NCI-H2227 treated with DMSO at 0.1 percent for 48 hours (cell line): Measurements from ENCODE around the gene BLOC1S3.

Source experiments
- DNase-seq: peaks from one replicate; lab custom pipeline; 2025; lab: John Stamatoyannopoulos, UW

Gene BLOC1S3

GRCh38 chr19:45146251-45146650 is 32.3 kb upstream of the BLOC1S3 start:
- no peak for DNase-seq

GRCh38 chr19:45146741-45147205 is 31.8 kb upstream of the BLOC1S3 start:
- DNase-seq: no peak

DNA sequence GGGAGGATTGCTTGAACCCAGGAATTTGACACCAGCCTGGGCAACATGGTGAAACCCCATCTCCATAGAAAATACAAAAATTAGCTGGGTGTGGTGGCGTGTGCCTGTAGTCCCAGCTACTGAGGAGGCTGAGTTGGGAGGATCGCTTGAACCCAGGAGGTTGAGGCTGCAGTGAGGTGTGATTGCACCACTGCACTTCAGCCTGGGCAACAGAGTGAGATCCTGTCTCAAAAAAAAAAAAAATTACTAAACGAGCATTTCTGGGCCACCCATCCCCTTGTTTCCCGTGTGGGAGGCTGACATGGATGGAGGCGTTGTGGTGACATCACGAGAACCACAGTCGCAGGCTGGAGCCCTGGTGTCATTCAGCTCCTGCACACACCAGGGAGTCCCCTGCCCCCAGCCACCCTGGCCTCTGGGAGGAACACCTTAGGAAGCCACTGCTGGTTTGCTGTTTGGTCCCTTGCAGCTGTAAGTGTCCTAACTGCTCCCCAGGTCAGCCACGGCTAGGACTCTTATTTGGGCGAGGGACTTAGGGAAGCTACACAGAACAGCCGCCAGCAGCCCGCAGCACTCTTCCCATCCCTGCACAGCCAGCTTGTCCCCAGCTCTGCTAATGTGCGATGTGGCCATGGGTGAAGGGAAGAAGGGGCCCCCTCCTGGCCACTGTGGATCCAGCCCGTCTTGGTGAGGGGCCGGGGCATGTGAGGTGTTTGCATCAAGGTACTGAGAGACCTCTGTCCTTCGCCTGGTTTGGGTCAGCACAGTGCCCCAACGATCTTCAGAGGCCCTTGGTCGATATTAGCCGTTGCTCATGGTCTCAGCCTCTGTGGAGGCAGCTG is 30.5 kb upstream of the BLOC1S3 start:
- DNase-seq: no peak

GRCh38 chr19:45149129-45149528 is 29.5 kb upstream of the BLOC1S3 start:
- DNase-seq: no peak

GRCh38 chr19:45150180-45150579 is 28.4 kb upstream of the BLOC1S3 start:
- no peak for DNase-seq

DNA sequence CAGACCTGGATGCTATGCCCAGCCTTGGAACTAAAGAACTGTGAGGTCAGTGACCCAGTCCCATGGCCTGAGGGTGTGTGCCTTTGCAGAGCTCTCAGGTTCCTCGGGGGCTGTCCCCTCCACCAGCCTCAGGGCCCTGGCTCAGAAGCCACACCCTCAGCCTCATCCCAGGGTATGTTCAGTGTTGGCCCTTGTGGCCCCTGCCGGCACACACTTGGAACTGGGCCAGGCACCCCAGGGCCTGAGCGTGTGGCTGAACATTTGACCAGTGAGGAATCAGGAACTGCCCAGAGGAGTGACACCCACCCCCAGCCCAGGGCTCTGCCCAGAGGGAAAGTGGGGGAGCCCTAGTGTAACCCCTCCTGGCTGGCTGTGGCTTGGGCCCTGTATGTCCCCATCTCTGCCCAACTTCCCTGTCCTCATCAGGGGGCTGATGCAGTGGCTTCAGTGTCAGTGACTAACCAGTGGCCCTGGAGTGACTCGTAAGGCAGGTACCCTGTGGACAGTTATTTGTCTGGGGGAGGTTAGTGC is 27.8 kb upstream of the BLOC1S3 start:
- DNase-seq: no peak

GRCh38 chr19:45151320-45151719 is 27.3 kb upstream of the BLOC1S3 start:
- no peak for DNase-seq

GRCh38 chr19:45151821-45152503 is 26.6 kb upstream of the BLOC1S3 start:
- no peak for DNase-seq

DNA sequence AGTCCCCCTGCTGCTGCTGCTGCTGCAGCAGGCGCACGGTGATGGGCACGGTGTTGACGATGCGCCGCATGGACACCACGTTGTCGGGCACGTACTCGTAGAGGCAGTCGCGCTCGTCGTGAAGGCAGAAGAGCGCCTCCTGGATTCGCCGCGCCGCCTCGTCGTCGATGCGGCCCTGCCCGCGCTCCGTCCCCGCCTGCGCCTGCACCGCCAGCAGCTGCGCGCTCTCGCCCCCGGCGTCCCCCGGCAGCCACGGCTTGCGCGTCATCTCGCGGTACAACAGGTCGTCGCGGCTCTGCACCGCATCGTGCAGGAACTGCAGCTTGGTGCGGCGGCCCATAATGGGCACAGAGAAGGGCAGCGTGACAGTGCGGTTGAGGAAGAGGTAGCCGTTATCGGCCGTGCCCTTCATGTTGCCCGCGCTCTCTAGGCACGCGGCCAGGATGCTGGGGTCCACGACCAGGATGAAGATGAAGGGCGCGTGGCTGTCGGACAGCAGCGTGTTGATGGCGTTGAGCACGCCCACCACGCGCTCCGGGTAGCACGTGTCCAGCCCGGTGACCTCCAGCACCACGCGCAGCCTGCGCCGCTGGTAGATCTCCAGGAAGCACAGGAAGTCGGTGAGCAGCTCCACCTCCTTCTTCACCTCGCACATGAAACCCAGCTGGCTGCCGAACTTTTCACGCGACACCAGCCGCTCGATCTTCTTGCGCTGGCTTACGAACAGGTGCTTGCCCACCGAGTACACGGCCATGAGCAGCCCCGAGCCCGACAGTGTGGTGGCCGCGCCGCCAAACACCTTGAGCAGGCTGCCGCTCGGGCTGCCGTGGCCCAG is 25.9 kb upstream of the BLOC1S3 start:
- DNase-seq: no peak

GRCh38 chr19:45153339-45154063 is 25.1 kb upstream of the BLOC1S3 start:
- DNase-seq: no peak

DNA sequence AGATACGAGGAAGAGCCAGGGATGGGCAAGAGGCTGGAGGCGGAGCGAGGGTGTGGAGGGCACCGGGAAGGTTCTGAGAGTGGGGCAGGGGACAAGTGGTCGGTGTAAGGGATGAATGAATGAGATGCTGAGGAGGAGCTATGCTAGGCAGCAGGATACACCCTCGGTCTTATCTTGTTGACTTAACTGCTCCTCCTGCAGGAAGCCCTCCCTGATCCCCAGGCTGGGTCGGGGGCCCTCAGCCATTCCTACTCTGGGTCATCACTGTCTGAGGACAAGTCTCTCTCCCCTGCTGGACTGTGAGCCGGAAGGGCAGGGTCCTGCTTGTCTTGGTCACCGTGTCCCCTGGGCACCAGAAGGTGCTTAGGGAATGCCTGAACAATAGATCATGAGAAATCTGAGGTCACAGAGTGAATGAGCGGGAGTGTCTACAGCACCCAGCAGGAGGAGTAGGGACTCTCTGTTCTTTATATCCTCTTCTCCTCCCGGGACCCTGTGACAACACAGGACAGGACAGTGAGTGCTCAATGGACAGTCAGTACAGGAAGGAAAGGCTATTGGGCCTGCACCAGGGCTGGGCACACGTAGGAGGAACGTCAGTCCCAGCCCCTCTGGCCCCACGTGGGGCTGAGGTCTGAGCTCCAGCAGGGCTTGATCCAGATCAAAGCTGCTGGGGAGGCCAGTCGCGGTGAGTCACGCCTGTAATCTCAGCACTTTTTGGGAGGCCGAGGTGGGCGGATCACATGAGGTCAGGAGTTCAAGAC is 24.3 kb upstream of the BLOC1S3 start:
- no peak for DNase-seq

- DNase-seq: no peak
Measured at GRCh38 chr19:45156011-45156630, 22.5 kb upstream of the BLOC1S3 start.

DNA sequence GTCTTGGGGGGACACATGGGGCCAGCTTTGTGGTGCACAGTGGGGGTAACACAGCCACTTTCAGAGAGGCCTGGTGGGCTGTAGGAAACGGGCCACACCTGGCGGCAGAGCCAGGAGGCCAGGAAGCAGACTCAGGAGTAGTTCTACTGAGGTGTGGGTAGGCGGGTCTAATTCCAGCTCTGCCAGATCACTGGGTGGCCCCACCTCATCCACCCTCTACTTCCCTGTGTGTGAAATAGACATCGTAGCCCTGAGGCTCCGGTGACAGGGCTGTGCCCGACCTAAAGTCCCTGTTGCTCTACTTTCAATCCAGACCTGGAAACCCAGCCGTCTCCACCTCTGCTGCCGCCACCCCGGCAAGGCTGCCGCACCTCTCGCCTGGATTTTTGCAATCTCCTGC is 21.8 kb upstream of the BLOC1S3 start:
- DNase-seq: no peak

DNA sequence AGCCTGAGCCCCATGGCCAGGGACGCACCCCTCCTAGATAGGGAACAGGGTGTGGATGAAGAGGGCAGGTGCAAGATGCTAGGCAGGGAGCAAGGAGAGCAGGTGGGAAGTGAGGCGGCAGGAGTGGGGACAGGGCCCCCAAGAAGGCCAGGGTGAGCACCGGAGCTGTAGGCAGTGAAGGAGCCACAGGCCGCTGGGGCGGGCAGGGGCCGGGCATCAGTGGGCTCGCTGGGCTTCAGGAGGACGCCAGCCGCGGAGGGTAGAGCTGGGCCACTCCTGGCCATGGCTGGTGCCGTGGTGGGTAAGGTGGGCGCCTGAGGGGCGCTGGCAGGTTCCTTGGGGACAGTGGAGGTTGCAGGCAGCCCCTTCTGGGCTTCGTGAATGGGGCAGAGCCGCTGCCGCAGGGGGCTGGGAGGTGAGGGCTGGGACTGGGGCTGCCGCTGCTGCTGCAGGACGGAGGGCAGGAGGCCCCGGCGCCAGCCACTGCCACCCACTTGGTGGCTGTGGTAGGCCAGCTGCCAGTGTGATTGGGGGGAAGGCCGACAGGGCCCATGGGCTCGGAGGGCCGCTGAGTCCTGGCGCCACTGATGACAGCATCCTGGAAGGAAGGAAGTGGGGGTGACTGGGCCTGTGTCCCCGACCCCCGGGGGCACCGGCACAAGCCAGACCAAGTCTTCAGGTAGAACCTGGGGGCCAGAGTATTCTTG is 19.9 kb upstream of the BLOC1S3 start:
- DNase-seq: no peak

GRCh38 chr19:45159210-45159970 is 19.2 kb upstream of the BLOC1S3 start:
- DNase-seq: no peak

DNA sequence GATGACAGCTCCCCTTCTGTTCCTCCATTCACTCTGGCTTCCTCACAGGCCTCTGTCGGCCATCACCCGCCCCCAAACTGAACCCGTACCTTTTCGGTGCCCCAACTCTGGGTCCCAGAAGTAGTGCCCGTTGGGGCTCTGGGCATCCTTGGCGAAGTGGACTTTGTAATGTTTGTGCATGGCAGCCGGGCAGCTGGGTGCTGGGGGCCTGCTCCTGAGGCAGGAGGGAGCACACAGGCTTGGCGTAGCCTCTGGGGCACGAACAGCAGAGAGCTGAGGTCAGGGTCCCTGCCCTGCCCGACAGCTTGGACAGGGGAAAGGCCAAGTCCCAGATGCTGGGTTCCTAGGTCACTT is 18.6 kb upstream of the BLOC1S3 start:
- DNase-seq: no peak

GRCh38 chr19:45160870-45161737 is 17.5 kb upstream of the BLOC1S3 start, which contains the start of gene NKPD1:
TSS of gene NKPD1 (minus strand) at chr19:45160982. CDS start at chr19:45160150, 832 bp downstream.
- no peak for DNase-seq
